SIG-M5 treated with dmso at 0.1 percent for 504 hours (cell line): ENCODE results near the gene AGAP1.
"Not testable (repeated sequence)": the region's sequence is repeated elsewhere in the genome, so short reads cannot be mapped to it uniquely, and the experiment has no call there.

ENCODE experiments used
- DNase-seq: peaks from one replicate; lab custom pipeline; 2025; ENCODE audit not compliant: unreplicated experiment; lab: John Stamatoyannopoulos, UW

AGAP1 gene

DNA sequence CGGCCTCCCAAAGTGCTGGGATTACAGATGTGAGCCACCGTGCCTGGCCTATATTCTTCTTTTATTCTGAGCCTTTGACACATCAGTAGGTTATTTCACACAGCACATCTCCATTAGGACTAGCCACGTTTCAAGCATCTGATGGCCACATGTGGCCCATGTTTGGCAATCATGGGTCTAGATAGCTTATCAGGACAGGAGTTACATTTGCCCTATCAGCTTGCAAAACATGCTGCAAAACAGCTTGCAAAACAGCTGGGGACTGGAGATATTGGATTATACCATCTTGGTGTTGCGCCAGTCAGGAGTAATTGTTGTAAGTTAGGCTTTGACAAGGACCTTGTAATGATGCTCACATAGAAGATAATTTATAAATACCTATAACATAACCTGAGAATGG lies 579.4 kb downstream of the AGAP1 start:
- no peak for DNase-seq

DNA sequence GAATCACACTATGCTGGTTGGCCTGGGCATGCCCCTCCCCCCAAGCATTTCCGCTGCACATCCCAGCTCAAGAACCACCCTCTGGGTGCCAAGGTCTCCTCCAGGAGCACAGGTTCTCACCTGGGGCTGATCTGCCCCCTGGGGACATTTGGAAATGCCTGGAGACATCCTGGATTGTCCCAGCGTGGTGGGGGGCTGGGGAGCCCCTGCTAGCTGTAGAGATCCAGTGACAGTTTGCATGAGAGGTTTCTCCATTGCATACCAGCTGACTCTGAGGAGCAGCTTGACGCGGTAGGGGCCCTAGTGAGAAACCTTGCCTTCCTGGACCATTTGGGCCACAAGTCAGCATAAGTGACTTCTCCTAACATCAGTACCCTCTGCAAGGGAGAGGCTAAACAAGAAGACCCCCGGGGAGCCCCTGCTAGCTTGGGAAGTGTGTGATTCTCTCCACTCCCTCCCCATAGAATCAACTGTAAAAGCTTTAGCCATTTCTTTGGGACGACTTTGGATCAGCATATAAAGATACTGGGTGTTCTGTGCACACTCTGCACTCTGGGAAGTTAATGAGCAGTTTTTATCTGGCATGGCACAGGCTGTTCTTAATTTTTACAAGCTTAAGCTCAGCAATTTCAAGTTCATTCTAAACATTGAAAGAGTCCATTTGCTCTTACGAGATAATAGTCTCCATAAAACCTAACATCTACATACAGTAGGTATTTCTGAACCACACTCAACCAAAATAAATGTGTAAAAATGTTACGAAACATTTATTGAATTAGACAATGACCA lies 580.2 kb downstream of the AGAP1 start:
- DNase-seq = no peak

DNA sequence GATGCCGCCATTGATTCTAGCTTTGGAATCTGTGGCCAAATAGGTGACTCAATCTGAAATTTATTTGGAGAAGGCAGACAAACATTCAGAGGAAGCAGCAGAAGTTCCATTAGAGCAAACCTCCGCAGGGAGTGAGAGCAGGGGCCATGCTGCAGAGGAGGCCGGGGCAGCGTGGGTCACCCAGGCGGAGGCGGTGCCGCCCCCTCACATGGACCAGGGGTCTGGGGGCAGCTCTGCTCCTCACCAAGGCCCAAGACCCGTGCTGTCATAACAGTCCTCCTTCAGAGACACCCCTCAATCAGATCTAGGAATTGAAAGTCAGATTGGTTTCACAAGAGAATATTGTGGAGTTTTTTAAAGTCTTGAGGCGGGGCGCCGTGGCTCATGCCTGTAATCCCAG lies 582.0 kb downstream of the AGAP1 start:
- no peak for DNase-seq

DNA sequence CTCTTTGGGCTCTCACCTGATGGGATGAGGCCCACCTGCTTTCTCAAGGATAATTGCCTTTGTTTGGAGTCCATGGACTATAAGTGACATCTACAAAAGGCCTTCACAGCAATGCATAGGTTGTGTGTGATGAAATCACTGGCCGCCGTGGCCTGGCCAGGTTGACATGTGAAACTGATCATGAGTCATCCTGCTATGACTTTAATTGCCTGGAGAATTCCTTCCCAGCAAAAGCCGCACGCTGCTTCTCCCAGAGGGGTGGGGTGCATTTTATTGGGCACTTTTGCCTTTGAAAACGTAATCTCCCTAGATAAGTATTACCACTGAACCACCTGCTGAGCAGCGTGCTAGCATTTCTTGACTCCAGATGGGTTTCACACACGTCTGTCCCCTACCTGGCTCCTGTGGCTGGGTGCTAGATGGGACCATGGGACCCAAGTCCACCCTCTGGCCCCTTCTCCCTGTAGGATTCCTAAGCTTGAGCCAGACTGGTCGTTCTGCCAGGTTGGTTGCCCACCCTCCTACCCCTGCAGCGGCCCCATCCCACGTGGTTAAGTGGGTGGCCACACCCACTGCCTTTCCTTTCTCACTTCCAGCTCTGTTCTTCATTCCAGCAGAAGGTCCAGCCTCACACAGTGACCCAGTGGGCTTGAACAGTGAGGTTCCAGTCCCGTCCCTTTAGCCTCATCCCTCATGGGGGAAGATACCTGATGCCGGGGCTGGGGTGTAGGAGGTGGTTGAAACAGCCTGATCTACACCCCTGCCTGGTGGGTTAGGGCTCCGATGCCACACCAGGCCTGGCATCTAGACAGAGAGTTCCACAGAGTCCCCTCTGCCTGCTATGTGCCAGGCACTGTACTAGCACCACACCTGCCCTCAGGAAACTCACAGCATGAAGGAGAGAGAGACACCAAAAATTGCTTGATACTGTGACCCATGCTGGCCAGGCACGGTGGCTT lies 584.7 kb downstream of the AGAP1 start:
- DNase-seq = no peak

DNA sequence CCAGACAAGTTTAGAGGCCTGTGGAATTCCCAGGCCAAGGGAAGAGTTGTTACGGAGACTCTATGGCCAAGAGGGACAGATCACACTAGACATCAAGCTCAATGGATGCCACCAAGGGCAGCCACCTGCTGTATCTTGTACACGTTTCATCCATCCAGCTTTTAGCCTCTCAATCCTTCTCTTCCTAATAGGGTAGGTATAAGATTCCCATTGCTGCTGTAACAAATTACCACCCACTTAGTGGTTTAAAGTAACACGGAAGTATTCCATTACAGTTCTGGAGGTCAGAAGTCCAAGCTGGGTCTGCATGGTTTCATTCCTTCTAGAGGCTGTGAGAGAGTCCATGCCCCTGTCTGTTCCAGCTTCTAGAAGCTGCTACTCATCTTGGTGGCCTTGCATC lies 586.6 kb downstream of the AGAP1 start:
- DNase-seq = no peak

DNA sequence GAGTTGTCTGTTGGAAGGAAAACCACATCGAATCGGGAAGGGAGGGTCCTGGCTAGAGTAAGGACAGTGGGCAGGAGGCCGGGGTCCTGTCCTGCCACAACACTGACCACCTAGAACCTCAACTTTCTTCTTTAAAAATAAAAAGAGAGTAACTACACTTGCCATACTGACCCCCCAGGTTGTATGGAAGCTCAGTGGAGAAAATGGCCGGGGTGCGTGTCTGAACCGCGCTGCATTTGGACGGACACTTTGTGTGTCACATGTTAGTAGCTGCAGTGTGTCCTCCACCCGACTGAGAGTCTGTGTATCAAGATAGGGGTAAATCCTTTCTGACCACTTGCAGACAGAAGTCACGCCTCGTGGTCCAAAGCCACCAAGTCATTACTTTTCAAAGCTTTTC lies 587.3 kb downstream of the AGAP1 start:
- no peak for DNase-seq

DNA sequence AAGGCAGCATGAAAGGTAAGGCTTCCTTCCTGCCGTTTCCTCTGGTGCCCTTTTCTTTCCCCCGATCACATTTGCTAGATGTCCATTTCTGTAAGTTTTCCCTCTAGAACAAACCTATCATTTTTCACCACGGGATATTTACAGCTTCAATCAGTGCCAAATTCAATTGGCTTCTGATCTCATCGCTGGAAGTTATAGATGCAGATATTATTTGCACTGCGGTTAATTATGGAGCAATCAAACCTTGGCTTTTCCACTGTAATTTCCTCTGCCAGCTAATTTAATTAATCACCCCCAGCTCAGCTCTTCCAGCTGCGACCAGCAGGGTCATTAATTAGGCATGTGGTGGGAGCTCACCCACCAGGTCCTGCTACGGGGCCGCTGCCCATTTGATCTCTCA lies 588.2 kb downstream of the AGAP1 start:
- no peak for DNase-seq

DNA sequence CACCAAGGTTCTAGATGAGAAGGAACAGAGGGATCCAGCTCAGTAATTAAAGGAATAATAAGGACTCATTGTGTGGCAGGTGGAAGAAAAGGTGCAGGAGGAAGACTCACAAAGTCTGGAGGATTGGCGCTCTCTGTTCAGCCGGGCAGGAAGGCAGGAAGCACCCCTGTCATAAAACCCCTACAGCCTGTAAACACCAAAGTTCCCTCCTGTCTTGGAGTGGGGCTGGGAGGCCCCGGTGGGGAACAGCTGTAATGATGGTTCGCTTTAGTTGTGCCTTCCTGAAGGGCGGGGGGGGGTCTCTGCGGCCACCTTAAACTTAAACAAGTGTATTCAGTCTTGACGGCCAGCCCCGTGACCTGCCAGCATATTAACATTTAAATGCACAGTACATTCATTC lies 590.1 kb downstream of the AGAP1 start:
- DNase-seq = no peak

DNA sequence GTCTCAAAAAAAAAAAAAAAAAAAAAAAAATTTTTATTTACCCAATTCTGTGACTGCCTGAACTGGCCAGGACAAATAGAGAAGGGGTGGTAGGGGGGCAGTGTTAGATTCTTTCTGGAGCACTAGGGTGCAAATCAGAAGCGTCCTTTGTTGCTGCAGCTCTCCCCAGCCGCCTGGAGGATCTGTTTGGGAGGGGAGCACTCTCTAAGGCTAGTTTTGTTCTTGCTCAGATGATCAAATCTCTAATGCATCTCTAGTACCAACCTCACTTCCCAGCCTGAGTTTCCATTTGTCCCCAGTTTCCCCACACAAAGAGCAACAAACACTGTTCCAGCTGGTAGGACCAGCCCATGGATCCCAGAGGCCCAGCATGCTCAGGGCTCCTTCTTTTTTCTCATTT lies 591.4 kb downstream of the AGAP1 start:
- DNase-seq = no peak

DNA sequence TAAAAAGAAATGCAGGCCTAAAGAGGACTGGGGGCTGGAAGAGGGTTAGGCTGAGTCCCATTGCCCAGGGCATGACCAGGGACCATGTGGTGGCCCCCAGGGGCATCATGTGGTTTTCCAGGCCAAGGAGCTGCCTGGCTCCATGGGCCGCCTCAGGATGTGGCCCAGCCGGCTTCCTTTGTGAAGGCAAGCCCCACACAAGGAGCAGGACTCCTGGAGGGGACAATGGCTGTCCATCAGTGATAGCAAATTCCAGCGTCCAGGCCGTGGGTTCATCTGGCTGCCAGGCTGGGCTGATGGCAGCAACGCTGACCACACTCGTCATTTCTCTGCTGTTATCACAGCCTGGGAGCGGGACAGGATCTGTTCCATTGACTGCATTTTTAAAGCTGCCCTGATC lies 591.8 kb downstream of the AGAP1 start:
- DNase-seq = no peak

DNA sequence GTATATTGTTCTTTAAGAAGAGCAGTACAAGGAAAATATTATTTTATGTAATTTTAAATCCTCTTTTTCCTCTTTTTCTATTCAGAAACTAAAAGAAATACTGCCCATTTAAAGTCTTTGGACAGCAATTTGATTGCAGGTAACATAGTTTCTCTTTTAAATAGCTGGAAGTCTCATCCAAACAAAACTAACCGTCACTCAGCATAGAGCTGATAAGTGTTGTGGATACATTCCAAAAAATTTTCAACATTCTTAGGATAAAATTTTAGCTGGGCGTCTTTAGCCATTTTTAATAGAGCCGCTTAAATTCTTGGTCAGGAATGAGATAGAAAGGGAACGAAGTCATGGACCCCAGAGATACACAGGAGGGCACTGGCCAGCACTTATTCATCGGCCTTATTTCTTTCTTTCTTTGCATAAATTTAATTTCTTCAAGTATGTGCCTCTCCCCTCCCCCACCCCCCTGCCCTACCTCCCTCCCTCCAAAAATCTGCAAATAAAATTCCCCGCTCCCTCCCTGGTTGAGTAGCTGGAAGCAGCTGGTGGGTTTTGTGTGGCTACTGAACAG lies 592.6 kb downstream of the AGAP1 start:
- DNase-seq = no peak

DNA sequence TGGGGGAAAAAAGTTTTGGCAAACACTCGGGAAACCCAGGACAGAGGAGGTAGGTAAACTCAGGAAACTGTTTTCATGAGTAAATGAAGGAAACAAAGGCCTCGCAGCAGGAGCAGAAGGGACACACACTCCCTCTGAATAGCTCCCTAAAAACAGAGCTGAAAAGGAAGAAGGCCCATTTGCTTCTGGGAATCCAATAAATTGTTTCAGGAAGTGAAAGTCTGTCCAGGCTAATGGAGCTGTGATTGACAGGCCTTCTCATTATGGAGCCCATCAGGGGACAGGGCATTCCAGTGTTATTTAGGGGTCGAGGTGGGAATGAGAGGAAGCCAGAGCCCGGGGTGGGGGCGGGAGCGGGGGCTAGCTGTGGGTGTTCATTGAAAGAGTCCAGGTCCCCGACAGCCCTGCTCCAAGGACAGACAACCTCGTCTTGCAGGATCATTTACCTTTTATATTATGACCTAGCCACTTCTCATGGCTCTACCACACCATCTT lies 593.2 kb downstream of the AGAP1 start:
- DNase-seq = no peak

DNA sequence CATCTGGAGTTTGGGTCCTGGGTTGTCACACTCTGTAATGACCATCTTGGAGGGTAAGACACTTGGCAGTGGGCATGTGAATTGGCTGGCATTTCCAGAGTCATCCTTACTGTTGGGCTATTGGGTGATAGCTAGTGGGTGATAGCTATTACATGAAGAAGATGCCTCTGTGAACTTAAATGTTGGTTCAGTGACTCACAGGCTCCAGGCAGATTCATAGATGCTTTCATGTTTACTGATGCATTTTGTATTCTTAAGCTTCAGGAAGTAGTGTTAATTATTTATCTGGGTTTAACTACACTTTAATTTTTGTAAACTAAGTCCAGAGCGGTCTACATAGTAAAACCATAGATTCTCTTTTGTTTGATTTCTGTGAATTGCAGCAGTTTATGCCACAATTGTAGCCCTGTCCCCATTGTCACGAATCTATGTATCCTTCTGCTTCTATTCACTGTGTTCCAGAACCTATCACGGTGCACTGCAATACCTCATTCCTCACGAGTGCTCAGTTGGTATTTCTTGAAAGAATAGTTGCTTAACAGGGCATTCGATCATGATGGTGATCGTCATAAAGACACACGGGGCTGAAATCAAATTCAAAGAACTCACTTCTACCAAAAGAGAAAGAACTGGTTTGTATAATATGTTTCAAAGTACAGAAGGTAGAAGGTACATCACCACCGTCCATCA lies 594.7 kb downstream of the AGAP1 start:
- no peak for DNase-seq

DNA sequence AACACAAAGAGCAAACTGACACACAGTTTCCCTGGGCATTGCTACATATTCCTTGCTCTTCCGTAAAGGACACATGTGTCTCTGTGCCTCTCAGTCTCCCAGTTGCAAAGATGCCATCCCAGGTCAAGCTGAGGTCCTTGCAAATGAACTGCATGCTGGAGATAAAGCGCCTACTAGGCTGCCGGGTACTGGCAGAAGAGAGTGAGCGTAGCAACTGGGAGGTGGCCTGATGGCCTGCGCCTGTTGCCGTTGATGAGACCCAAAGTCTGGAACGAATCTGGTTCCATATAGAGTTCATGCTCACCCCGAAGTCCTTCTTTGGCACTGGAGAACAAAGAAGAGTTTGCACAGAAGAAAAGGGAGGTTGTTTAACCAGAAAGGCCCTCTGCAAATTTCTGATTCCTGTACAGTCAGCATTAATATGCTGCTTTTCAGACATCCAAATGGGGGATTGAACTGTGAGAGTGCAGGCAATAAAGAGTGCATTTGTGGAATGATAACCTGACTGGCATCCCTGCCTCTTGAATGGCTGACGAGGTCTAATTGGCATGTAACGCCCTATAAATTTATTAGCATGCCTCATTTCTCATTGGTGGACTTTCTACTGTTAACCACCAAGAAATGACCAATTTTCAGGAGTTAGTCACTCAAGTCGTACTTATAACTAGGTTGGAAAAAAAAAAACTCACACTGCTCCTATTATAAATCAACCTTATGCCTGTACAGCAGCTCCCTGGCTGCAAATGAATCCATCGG lies 595.6 kb downstream of the AGAP1 start:
- DNase-seq = no peak

DNA sequence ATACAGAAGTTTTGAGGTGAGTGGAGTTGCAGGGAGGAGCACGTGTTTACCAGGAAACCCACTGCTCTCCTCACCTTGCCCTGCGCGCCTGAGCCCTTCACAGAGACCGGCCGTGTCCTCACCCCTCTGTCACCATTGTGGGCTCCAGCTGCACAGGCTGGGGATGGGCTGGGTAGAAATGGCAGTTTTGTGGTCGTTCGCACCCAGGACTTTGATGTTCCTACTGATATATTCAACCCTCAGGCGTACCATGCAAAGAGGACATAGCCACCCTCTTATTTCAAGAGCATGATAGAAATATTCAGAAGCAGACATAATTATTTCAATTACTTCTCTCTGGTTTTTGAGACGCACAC lies 596.2 kb downstream of the AGAP1 start:
- no peak for DNase-seq

DNA sequence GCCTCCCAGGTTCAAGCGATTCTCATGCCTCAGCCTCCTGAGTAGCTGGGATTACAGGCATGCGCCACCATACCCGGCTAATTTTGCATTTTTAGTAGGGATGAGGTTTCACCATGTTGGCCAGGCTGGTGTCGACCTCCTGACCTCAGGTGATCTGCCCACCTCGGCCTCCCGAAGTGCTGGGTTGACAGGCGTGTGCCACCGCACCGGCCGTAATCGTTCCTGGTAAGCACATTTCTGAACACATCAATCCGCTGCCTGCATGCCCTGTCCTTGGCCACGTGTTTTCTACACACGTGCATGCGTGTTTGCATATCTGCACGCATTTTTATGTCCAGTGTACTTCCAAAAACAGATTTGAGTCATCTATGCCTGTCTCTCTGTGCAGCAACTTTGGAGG lies 597.0 kb downstream of the AGAP1 start:
- DNase-seq = not testable (repeated sequence)

DNA sequence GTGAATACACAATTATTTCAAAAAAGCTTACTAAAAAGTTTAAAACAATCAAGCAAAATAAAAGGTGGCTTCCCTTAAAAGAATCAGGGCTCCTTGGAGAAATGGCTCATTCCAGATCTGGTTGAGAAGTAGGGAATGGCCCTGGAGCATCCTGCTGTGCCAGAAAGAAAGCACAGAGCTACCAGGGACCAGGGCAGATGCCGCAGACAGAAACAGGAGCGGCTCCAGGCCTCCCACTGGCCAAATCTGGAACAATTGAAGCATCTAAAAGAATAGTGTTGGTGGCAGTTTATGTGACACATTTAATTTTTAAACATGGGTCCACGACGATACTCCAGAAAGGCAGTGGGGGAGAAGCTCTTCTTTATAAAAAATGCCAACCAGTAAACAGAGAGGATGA lies 598.9 kb downstream of the AGAP1 start:
- DNase-seq = no peak

DNA sequence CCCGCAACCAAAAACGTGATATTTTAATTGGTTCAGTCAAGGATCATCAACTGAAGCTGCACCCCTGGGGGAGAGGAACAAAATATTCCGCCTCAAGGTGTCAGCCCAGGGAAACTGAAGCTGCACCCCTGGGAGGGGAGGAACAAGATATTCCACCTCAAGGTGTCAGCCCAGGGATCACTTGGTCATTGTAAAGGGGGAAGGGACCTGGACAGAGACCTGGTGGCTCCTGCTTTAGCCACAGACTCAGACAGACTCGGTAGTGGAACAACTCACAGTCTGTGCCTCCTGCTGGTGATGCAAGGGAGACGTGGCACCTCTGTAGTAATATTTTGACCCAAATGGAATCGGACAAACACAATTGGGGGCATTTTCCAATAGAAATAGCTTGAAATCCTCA lies 599.3 kb downstream of the AGAP1 start:
- DNase-seq = no peak

DNA sequence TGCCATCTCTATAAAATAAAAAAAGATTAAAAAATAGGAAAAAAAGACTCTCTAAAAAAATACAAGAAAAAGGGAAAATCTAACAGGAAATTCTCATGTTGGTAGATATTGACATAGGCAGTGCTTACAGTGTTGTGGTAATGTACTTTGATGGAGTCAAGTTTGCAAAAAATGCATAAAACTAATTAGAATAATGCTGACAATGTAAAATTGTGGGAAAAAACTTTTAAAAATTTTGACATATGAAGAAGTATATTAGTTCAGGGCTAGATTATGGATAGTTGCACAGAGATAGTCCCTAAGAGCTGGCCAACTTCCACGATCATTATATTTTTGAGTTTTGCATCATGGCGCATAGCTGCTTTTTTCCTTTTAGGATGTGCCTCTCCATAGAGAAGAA lies 601.7 kb downstream of the AGAP1 start:
- DNase-seq = no peak

DNA sequence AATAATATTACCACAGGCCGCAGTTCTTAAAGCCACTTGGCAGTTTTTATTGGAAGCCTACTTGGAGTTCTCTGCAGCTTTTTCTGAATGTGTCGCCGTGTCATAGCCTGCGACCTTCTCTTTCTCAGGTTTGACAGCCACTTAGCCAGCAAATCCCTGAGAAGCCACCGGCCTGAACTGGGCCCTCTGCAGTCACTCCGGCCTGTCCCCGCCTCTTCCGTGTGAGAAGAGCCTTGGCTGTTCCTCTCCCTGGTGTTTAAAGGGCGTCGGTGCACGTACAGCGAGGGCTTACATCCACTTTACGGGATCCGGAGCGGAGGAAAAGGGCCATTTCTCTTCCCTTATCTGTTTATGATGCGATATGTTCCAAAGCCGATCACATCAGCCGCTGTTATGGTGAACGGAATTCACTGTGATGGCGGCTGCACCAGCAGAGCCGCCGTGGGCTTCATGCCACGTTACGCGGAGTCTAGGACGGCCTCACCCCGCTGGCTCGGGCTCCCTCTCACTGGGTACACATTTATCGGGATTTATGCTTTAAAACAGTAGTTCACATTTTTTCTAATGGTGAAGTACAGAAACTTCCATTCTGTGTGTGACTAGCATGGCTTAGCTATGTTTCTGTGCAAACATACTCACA lies 607.6 kb downstream of the AGAP1 start:
- DNase-seq = no peak
